Measurements from ENCODE around the gene TTLL3.

DNA sequence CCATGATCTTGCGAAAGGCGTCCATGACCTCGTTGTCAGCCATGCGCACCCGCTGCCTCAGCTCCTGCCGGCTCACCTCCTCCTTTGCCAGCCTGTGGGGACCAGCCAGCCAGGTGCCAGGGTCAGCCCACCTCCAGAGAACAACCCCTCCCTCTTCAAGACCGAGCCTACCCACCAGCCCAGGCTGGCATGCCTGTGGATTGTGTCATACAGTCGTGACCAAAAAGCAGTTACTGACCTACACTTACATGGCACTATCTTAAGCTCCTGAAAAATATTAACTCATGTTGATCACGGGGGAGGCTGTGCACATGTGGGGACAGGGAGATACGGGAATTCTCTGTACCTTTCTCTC lies 29.6 kb upstream of the TTLL3 start:
- TF ChIP-seq, protein P1, sequence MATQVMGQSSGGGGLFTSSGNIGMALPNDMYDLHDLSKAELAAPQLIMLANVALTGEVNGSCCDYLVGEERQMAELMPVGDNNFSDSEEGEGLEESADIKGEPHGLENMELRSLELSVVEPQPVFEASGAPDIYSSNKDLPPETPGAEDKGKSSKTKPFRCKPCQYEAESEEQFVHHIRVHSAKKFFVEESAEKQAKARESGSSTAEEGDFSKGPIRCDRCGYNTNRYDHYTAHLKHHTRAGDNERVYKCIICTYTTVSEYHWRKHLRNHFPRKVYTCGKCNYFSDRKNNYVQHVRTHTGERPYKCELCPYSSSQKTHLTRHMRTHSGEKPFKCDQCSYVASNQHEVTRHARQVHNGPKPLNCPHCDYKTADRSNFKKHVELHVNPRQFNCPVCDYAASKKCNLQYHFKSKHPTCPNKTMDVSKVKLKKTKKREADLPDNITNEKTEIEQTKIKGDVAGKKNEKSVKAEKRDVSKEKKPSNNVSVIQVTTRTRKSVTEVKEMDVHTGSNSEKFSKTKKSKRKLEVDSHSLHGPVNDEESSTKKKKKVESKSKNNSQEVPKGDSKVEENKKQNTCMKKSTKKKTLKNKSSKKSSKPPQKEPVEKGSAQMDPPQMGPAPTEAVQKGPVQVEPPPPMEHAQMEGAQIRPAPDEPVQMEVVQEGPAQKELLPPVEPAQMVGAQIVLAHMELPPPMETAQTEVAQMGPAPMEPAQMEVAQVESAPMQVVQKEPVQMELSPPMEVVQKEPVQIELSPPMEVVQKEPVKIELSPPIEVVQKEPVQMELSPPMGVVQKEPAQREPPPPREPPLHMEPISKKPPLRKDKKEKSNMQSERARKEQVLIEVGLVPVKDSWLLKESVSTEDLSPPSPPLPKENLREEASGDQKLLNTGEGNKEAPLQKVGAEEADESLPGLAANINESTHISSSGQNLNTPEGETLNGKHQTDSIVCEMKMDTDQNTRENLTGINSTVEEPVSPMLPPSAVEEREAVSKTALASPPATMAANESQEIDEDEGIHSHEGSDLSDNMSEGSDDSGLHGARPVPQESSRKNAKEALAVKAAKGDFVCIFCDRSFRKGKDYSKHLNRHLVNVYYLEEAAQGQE (IDR thresholded peaks at IDR 0.05; ENCODE audit: borderline replicate concordance) = no peak
- TF ChIP-seq, protein P2, sequence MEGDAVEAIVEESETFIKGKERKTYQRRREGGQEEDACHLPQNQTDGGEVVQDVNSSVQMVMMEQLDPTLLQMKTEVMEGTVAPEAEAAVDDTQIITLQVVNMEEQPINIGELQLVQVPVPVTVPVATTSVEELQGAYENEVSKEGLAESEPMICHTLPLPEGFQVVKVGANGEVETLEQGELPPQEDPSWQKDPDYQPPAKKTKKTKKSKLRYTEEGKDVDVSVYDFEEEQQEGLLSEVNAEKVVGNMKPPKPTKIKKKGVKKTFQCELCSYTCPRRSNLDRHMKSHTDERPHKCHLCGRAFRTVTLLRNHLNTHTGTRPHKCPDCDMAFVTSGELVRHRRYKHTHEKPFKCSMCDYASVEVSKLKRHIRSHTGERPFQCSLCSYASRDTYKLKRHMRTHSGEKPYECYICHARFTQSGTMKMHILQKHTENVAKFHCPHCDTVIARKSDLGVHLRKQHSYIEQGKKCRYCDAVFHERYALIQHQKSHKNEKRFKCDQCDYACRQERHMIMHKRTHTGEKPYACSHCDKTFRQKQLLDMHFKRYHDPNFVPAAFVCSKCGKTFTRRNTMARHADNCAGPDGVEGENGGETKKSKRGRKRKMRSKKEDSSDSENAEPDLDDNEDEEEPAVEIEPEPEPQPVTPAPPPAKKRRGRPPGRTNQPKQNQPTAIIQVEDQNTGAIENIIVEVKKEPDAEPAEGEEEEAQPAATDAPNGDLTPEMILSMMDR (IDR thresholded peaks at IDR 0.05; ENCODE audit: poor library complexity, severe bottlenecking) = no peak
- TF ChIP-seq POLR2AphosphoS5 (IDR thresholded peaks at IDR 0.05) (no peak), EP300 (conservative IDR thresholded peaks at IDR 0.05; ENCODE audit: poor library complexity, severe bottlenecking) (no peak), RAD21 (conservative IDR thresholded peaks at IDR 0.05) (no peak), EZH2 (IDR thresholded peaks at IDR 0.05; ENCODE audit: borderline replicate concordance, insufficient read depth, low read length, poor library complexity, severe bottlenecking) (no peak), TAF1 (IDR thresholded peaks at IDR 0.05; ENCODE audit: low read depth) (no peak), SMC3 (conservative IDR thresholded peaks at IDR 0.05; ENCODE audit: poor library complexity) (no peak)
